GM18909 (cell line): ENCODE data around the gene GJE1.

ENCODE experiments used
- ATAC-seq: cut with Tn5 transposase; IDR thresholded peaks from one replicate; pipeline ENCODE4 v1.9.1; 2021; ENCODE audit warnings: mild to moderate bottlenecking; ENCODE audit not compliant: unreplicated experiment, poor library complexity

GJE1 gene

GRCh38 chr6:142162780-142163179 is 30.1 kb downstream of the GJE1 start:
- ATAC-seq: no peak

- no peak for ATAC-seq
Observed at GRCh38 chr6:142165227-142165626, 32.5 kb downstream of the GJE1 start.

DNA sequence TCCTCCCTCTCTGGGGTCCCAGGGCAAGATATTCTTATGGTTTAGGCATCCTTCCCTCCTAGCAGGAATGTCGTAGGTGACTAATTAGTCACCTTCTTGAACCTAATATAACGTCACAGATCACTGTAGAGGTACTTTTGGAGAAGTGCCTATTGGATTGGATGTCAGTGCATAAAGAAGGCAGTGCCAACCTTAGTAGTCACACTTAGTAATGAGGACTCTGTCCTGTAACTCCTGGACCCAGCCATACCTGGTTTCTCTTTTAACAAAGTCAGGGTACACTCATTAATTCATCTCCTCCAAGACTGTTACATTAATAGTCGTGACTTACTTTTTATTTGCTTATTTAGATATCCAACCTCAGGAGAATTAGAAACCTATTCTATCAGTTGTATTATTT is 34.3 kb downstream of the GJE1 start:
- ATAC-seq: no peak

- ATAC-seq: no peak
Observed at GRCh38 chr6:142167486-142167885, 34.8 kb downstream of the GJE1 start.

- no peak for ATAC-seq
Observed at GRCh38 chr6:142171351-142171750, 38.6 kb downstream of the GJE1 start.

- ATAC-seq: no peak
Observed at GRCh38 chr6:142172758-142173157, 40.0 kb downstream of the GJE1 start.

GRCh38 chr6:142173980-142174379 is 41.3 kb downstream of the GJE1 start:
- ATAC-seq: no peak

GRCh38 chr6:142174703-142175102 is 42.0 kb downstream of the GJE1 start:
- no peak for ATAC-seq

DNA sequence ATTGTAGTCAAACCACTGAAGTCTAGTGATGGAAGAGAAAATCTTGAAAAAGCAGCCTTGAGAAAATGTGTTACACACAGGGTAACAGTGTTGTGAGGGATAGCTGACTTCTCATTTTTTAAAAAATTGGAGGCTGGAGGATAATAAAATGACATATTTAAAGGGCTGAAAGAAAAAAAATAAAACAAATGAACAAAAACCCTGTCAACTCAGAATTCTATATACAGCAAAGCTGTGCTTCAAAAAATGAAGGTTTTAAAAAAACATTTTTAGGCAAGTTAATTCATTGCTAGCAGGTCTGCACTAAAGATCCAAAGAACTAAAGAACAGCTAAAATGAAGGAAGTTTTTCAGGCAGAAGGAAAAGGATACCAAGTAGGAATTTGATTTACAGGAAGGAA is 45.4 kb downstream of the GJE1 start:
- no peak for ATAC-seq

GRCh38 chr6:142182004-142182403 is 49.3 kb downstream of the GJE1 start:
- ATAC-seq: no peak

- no peak for ATAC-seq
Observed at GRCh38 chr6:142183351-142183750, 50.6 kb downstream of the GJE1 start.

GRCh38 chr6:142184307-142184706 is 51.6 kb downstream of the GJE1 start:
- no peak for ATAC-seq
